Effector CD4-positive, alpha-beta T cell (primary cell): ENCODE results near the gene LIN28B.
"Not testable (repeated sequence)": the region's sequence is repeated elsewhere in the genome, so short reads cannot be mapped to it uniquely, and the experiment has no call there.

Experiments
- DNase-seq: peaks from one replicate; pipeline ENCODE4 v3.0.0-alpha.2; 2020

The LIN28B gene

GRCh38 chr6:105072798-105073199 lies 115.9 kb downstream of the LIN28B start:
- DNase-seq: no peak

- DNase-seq: no peak
Observed at GRCh38 chr6:105075210-105075609, 118.3 kb downstream of the LIN28B start.

GRCh38 chr6:105076418-105076817 lies 119.5 kb downstream of the LIN28B start:
- not testable (repeated sequence) for DNase-seq

- no peak for DNase-seq
Observed at GRCh38 chr6:105077596-105078385, 120.9 kb downstream of the LIN28B start.

GRCh38 chr6:105078386-105078708 lies 121.4 kb downstream of the LIN28B start:
- no peak for DNase-seq

- DNase-seq: no peak
Observed at GRCh38 chr6:105080279-105080678, 123.4 kb downstream of the LIN28B start.

GRCh38 chr6:105081662-105082061 lies 124.8 kb downstream of the LIN28B start:
- not testable (repeated sequence) for DNase-seq

GRCh38 chr6:105087571-105088211 lies 130.8 kb downstream of the LIN28B start:
- no peak for DNase-seq

- no peak for DNase-seq
Observed at GRCh38 chr6:105091140-105091829, 134.4 kb downstream of the LIN28B start.

GRCh38 chr6:105094133-105094640 lies 137.3 kb downstream of the LIN28B start:
- DNase-seq: no peak

- no peak for DNase-seq
Observed at GRCh38 chr6:105095139-105095538, 138.2 kb downstream of the LIN28B start.

- no peak for DNase-seq
Observed at GRCh38 chr6:105097288-105097687, 140.4 kb downstream of the LIN28B start.

- DNase-seq: no peak
Observed at GRCh38 chr6:105099371-105099770, 142.5 kb downstream of the LIN28B start.

- no peak for DNase-seq
Observed at GRCh38 chr6:105102186-105102585, 145.3 kb downstream of the LIN28B start.

GRCh38 chr6:105105094-105105493 lies 148.2 kb downstream of the LIN28B start:
- DNase-seq: no peak

GRCh38 chr6:105106260-105106659 lies 149.4 kb downstream of the LIN28B start:
- no peak for DNase-seq

- no peak for DNase-seq
Observed at GRCh38 chr6:105107207-105107606, 150.3 kb downstream of the LIN28B start.

GRCh38 chr6:105108631-105109262 lies 151.8 kb downstream of the LIN28B start:
- no peak for DNase-seq

GRCh38 chr6:105109955-105110895 lies 153.3 kb downstream of the LIN28B start:
- DNase-seq: no peak

GRCh38 chr6:105111105-105111504 lies 154.2 kb downstream of the LIN28B start:
- DNase-seq: no peak

GRCh38 chr6:105111871-105112270 lies 155.0 kb downstream of the LIN28B start:
- no peak for DNase-seq

GRCh38 chr6:105112577-105112976 lies 155.7 kb downstream of the LIN28B start:
- DNase-seq: no peak
